Measurements from ENCODE around the gene OR1A1.
"Not testable (repeated sequence)": the region's sequence is repeated elsewhere in the genome, so short reads cannot be mapped to it uniquely, and the experiment has no call there.

The OR1A1 gene, protein sequence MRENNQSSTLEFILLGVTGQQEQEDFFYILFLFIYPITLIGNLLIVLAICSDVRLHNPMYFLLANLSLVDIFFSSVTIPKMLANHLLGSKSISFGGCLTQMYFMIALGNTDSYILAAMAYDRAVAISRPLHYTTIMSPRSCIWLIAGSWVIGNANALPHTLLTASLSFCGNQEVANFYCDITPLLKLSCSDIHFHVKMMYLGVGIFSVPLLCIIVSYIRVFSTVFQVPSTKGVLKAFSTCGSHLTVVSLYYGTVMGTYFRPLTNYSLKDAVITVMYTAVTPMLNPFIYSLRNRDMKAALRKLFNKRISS

DNA sequence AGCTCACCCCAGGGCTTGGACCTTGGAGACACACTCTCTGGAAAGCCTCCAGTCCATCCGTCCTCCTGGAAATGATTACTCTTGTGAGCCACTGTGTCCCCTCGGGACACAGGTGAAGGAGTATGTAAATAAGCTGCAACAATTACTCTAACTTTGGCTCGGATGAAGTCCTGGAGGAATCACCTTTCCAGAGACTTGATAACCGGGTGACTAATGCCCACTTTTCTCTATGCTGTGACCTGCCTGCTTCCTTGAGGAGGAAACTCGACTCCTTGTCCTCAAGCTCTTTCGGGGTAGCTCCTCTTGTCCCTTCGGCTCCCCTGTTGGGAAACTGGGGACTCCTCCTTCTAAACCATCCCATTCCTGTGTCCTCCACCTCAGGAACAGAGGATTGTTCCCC is at the start of gene OR1A1:
Gene OR1A1, plus strand, starts transcription at position 301 of the 400 bp plus-strand sequence. CDS start 7,954 bp downstream, outside the sequence.
- no peak for DNase-seq (ENCODE audit: low spot score)

DNA sequence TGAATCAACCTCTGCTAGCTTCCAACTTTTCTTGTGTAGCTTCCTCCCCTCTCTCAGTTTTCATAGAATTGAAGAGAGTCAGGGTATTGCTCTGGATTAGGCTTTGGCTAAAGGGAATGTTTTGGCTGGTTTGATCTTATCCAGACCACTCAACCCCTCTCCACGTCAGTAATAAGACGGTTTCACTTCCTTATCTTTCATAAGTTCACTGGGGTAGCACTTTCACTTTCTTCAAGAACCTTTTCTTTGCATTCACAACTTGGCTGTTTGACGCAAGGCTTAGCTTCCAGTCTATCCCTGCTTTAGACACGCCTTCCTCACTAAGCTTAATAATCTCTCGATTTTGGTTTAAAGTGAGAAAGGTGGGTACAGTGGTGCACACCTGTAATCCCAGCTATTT is 39.9 kb upstream of the OR1A1 start:
- DNase-seq (ENCODE audit: low spot score) = no peak

DNA sequence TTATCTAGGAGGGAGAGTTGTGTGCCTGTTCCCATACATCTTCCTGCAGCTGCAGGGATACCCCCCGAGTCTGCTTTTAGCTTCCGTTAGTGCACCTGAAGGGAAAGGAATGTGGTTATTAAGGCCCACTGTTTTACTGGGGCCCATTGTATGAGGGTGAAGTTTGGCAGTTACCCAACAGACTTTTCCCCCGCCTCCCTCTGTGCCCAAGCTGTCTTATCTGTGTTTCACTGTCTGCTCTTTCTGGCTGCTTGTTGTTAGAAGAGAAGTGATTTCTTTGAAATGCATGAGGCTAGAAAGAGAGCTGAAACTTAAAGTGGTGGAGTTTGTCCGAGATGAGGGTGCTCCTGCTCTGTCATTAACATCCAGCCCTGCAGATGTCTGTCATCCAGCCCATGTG is 17.5 kb upstream of the OR1A1 start:
- no peak for DNase-seq (ENCODE audit: low spot score)

DNA sequence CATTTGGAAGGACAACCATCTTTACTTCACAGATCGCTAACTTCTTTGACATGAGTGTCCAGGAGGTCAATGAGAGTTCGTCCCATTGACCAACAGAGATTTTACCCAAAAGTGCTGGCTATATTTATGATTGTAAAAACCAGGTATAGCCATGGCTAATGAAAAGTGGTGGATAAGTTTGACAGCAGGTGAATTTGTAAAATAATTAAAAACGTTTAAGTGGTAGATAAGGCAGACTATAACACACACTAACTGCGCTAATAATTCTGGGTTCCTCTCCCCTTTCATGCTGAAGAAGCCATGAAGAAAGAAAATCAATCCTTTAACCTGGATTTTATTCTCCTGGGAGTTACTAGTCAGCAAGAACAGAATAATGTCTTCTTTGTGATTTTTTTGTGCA is 10.2 kb upstream of the OR1A1 start, which contains the start of gene OR1A2:
Gene OR1A2, plus strand, starts transcription at position 301 of the 400 bp plus-strand sequence. Its CDS starts 0 bp downstream, at position 301.
- DNase-seq (ENCODE audit: low spot score) = no peak

DNA sequence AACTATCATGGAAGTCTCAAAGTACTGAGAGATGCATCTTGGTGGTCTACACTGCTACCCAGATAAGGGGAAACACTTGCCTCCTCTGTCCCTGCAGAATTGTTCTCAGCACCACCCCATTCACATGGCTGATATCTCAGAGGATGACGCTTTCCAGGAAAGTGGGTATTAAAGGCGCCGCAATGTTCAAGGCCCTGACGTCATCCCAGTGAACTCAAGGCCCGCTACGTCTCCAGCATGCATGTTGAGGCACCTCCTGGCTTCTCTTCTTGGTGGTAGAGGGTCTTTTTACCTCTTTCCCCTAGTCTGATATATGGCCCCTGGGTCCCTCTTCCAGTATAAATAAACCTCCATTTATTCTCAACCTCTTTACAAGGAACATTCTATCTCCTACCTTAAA is 1.0 kb downstream of the OR1A1 start:
- DNase-seq (ENCODE audit: low spot score) = no peak

DNA sequence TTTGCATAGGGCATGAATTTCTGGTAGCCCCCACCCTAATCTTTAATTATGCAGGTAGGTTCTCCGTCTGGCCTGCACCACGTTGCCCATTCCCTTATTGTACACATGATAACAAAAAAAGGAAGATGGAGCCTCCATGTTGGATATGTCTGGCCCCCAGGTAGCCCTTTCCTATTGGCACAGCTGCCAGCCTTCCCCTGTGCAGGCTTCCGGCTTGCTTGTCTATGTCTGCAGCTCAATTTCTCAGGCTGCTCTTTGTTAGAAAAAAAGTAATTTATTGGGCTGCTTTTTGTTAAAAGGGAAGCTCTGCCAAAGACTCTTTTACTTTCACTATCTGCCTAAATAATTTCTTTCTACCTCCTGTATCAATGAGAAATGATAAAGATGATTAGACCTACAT is 5.5 kb downstream of the OR1A1 start:
- DNase-seq (ENCODE audit: low spot score) = no peak

DNA sequence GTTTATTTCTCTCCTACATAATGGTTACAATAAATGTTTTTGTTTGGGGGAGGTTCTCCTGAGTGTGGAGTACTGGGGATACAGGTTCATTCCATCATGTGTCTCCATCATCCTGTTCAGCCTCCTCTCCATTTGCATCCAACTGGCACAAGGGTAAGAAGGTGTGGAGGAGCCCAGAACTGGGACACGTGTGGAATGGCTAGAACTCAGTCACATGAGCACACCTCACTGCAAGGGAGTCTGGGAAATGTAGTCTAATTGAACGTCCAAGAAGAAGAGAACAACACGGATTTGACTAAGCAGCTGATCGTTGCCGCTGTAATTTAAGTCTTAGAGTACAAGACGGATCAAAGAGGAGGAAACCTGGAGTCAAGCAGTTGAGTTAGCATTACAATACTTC is 6.1 kb downstream of the OR1A1 start:
- DNase-seq (ENCODE audit: low spot score) = no peak

DNA sequence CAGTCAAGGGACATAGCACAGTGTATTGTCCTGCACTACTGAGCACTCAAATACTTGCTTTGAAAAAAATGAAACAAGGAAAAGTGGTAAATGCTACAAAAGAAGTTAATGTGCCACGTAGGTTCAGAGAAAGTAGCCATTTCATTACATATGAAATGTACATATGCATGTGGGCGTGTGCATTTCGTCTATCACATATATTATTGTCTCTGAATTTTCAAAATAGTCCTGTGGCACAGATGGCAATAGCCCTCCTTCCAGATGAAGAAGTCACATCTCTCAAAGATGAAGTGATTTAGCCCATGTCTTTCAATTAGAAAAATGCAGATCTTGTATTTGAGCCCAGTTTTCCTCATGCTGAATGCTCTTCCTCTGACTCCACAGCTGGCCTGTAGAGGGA is 12.5 kb downstream of the OR1A1 start:
- DNase-seq (ENCODE audit: low spot score) = not testable (repeated sequence)

DNA sequence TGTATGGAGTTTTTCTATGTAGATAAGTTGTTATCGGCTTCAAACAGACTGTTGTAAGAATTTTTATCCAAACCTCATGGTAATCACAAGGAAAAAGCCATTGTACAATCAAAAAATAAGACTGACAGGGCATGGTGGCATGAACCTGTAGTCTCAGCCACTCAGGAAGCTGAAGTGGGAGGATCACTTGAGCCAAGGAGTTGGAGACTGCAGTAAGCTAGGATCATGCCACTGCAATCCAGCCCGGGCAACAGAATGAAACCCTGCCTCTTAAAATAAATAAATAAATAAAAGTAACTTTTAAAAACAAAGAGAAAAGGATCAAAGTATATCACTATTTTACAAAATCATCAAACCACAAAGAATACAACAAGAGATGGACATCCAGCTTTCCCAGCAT is 14.4 kb downstream of the OR1A1 start:
- DNase-seq (ENCODE audit: low spot score) = no peak

DNA sequence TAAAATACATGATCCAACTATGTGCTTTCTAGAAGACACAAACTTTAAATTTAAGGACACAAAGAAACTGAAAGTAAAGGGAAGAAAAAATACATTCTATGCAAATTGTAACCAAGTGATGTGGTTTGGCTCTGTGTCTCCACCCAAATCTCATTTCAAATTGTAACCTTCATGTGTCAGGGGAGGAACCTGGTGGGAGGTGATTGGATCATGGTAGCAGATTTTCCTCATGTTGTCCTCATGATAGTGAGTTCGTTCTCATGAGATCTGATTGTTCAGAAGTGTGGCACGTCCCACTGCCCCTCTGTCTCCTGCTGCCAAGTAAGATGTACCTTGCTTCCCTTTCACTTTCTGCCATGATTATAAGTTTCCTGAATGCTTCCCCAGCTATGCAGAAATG is 15.0 kb downstream of the OR1A1 start:
- DNase-seq (ENCODE audit: low spot score) = no peak

DNA sequence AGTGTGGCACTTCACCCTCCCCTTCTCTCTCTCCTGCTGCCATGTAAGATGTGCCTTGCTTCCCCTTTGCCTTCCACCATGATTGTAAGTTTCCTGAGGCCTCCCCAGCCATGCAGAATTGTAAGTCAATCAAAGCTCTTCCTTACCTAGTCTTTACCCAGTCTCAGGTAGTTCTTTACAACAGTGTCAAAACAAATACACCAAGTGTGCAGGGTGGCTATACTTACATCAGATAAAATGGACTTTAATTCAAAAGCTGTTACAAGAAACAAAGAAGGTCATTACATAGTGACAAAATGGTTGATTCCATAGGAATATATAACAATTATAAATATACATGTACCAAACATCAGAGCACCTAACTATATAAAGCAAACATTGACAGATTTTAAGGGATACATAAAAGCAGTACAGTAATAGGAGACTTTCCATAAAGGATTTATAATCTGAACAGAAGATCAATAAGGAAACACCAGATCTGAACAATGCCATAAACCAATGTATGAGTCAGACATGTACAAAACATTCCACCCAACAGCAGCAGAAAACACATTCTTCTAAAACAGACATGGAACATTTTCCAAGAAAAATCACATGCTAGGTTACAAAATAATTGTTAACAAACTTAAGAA is 17.4 kb downstream of the OR1A1 start:
- not testable (repeated sequence) for DNase-seq (ENCODE audit: low spot score)

DNA sequence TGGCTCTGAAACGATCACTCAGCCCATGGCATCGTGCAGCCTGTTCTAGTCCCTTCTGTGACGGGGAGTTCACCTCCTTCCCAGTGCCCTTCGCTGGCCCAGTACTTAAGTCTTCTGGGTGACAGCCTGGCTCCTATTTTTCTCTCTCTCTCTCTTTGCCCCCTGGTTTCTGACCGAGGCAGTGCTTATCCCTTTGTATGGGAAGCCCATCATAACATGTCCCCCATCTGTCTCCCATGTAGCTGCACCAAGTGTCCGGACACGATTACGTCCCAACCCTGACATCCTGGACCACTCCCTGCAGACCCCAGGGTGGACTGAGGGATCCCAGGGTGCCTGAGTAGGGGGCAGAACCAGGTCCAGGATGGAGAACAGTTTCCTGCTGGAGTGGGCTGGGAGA is 24.8 kb downstream of the OR1A1 start:
- DNase-seq (ENCODE audit: low spot score) = not testable (repeated sequence)

DNA sequence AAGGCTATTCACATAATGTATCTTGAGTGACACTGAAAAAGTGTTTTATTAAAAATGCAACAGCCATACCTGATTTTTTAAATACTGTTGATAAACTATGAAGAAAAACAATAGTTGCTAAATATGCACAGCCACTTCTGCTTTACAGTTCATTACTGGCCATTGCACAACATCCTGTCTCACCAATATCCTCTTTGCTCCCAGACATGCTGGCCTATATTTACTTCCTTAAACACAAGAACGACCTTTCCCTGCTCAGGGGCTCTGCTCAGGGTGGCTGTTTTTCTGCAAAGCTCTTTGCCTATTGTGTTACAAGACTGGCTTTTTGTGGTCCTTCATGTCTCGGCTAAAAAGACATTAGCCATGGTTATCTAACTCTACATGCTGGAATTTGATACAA is 31.2 kb downstream of the OR1A1 start:
- DNase-seq (ENCODE audit: low spot score) = not testable (repeated sequence)

DNA sequence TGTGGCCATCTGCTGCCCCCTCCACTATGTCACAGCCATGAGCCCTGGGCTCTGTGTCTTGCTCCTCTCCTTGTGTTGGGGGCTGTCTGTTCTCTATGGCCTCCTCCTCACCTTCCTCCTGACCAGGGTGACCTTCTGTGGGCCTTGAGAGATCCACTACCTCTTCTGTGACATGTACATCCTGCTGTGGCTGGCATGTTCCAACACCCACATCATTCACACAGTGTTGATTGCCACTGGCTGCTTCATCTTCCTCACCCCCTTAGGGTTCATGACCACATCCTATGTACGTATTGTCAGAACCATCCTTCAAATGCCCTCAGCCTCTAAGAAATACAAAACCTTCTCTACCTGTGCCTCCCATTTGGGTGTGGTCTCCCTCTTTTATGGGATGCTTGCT is 33.6 kb downstream of the OR1A1 start:
- not testable (repeated sequence) for DNase-seq (ENCODE audit: low spot score)

DNA sequence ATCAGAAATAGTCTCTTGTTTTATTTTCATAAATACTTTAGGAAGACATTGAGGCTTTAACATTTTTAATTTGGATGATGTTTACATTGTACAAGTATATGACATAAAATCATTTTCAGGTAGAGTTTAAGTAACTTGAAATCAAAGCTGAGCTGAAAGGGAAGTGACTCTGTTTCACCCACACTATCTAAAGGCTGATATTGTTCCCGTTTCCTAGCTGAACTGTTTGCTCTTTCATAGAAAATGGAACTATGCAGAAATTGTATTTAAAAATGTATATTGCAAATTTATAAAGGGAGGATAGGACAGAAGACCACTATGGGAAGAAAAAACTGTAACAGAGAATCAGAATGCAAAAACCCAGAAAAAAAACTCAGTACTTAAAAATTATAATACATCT is 37.4 kb downstream of the OR1A1 start:
- DNase-seq (ENCODE audit: low spot score) = not testable (repeated sequence)

DNA sequence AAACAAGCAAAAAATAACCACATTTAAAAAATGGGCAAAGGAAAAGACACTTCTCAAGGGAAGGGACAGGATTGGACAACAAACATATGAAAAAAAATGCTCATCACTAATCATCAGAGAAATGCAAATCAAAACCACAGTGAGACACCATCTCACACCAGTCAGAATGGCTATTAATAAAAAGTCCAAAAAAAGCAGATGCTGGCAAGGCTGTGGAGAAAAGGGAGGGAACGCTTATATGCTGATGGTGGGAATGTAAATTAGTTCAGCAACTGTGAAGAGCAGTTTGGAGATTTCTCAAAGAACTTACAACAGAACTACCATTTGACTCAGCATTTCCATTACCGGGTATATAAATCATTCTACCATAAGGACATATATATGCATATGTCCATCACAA is 41.5 kb downstream of the OR1A1 start:
- DNase-seq (ENCODE audit: low spot score) = not testable (repeated sequence)

DNA sequence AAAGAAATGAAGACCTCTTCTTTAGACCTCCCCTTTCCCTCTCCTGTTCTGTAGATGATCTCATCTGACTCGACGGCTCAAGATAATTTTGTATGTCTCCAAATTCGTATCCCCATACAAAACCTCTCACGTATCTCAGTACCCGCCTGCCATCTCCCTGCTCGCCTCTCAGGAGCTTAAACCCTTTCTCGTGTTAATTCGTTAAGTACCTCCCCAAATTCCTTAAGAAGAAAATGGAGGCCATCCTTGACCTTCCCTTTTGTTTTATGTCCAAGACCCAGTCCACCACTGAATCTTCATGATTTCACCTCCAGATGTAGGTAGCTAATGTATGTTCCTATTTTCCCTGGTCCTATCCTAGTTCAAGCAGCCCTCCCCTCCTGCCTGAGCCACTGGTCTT is 49.1 kb downstream of the OR1A1 start:
- no peak for DNase-seq (ENCODE audit: low spot score)

DNA sequence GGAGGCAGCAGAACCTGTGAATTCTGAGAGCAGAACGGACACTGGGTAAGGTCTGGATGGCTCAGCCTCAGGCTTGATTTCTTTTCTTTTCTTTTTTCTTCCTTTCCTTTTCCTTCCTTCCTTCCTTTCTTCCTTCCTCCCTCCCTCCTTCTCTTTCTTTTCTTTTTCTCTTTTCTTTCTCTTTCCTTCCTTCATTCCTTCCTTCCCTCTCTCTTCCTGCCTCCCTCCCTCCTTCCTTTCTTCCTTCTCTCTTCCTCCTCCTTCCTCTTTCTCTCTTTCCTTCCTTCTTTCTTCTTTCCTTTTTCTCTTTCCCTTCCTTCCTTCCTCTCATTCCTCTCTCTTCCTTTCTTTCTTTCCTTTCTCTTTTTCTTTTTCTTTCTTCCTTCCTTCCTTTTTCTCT is 52.7 kb downstream of the OR1A1 start:
- no peak for DNase-seq (ENCODE audit: low spot score)

DNA sequence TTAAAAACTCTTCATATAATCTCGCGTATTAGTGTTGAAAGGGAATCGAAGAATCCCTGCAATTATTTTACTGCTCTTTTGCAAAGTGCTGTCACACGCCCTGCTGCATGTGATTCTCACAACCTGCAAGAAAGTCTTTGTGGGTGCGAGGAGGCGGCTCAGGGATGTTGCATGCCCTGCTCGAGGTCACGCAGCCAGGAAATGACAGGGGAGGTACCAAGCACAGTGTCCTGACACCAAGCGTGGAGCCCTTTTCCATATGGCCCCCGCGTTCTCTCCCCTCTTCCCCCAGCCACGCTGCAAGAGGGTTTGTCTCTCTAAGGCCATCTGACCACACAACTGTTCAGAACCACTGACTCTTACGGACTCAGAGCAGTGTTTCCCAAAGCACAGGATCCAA is 53.1 kb downstream of the OR1A1 start:
- DNase-seq (ENCODE audit: low spot score) = no peak

Measured in cerebellar cortex (tissue), 1 donor.